HG02884 (cell line): ENCODE data around the gene ST6GALNAC1.

ENCODE experiments used
- ATAC-seq: cut with Tn5 transposase; IDR thresholded peaks from one replicate; pipeline ENCODE4 v1.9.1; 2021; ENCODE audit warnings: mild to moderate bottlenecking, moderate library complexity; ENCODE audit not compliant: unreplicated experiment

ST6GALNAC1 gene

GRCh38 chr17:76675648-76676047, 32.1 kb upstream of the ST6GALNAC1 start:
- ATAC-seq, result no peak

DNA sequence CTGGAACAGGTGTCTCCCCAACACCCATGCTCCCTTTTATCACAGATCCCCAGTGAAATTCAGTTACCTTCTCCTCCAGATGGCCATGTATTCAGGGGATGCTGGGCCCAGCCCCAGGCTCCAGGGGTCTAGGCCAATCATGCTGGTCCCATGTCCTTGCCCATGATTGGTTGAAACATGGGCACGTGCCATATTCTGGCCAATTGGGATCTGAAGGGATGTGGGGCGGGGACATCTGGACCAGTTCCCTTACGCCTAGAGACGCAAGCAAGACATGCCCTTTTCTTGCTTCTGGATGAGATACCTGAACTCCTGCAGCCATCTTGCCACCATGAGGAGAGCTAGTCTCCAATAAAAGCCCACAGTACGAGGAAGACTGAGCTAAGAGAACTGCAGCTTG, 31.0 kb upstream of the ST6GALNAC1 start:
- ATAC-seq, result no peak

- ATAC-seq, result no peak
Measured at GRCh38 chr17:76673729-76674128, 30.2 kb upstream of the ST6GALNAC1 start.

- no peak for ATAC-seq
Measured at GRCh38 chr17:76672892-76673291, 29.3 kb upstream of the ST6GALNAC1 start.

- no peak for ATAC-seq
Measured at GRCh38 chr17:76672270-76672851, 28.8 kb upstream of the ST6GALNAC1 start.

DNA sequence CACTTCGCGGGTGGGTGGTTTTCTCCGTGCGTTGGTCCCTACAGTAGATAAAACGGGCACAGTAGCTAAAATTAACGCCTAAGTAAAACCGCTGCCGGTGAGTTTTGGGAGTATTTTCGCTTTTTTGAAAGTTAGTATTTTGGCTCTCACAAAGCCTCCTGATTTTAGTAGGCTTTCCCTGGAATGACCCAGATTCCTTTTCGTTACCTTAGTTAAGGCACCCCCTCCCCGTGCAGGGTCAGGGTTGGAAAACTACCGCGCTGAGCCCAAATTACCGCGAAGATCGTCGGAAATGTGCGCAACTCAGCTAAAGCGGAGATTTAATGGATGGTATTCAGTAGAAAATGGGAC, 28.3 kb upstream of the ST6GALNAC1 start:
- no peak for ATAC-seq

DNA sequence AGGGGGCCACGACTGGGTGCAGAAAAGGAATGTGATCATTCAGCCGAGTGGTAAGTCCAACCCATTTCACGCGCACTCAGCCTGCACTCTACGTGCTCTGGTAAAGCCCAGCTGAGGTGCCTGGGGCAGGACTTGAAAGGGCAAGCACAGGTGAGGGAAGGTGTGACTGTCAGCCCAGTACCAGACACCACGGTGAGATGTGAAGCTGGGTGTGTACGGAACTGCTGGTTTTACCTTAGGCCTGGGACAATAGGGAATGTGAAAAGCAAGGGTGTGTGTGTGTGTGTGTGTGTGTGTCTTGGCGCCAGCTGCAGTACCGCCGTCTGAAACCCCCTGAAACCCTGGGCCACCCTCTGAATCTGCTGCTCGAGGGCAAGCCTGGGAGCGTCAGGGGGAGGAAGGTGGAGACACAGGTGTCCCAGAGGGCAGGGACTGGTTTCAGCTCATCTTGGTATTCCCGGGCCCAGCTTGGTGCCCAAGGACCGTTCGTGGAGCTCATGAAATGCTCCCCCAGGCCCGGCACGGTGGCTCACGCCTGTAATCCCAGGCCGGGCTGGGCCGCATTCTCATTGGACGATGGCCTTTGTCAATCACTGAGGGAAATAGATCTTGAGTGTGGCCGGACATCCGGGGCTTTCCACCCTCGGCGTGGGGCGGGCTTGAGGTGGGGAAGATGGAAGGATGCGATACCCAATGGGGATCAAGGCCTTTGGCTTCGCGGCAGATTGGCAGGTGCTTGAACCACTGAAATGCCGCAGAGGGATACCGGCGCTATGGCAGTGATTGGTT, 27.8 kb upstream of the ST6GALNAC1 start:
- peak; percentile 96 for ATAC-seq

GRCh38 chr17:76670718-76671122, 27.2 kb upstream of the ST6GALNAC1 start:
- no peak for ATAC-seq

DNA sequence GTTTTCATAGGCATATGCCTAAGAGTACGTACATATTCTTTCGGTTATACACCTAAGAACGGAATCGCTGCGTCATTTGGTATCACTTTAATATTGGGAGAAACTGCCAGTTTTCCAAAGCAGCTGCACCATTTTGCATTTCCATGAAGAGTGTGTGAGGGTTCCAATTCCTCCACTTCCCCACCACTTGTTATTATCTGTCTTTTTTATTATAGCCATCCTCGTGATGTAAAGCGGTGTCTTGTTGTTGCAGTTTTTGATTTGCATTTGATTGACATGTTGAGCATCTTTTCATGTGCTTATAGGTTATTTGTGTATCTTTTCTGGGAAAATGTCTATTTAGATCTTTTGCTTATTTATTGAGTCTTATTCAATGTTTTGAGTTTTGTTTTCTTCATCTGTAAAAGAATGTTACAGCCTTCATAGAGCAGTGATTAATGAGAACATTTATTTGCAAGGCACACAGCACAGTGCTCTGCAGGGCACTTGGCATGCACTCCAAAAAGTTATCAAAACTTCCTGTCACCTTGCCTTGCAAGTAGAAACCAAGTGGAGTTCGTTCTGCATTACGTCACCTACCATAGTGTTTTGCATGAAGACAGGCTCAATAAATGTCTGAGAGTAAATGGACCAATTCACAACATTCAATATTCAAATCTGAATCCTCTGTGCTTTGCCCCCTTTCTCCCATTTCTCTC, 26.6 kb upstream of the ST6GALNAC1 start:
- no peak for ATAC-seq

GRCh38 chr17:76667786-76668453, 24.4 kb upstream of the ST6GALNAC1 start:
- no peak for ATAC-seq

- ATAC-seq, result no peak
Measured at GRCh38 chr17:76667491-76667755, 23.9 kb upstream of the ST6GALNAC1 start.

GRCh38 chr17:76660656-76661042, 17.1 kb upstream of the ST6GALNAC1 start:
- no peak for ATAC-seq

- no peak for ATAC-seq
Measured at GRCh38 chr17:76659928-76660655, 16.5 kb upstream of the ST6GALNAC1 start.

GRCh38 chr17:76658242-76658662, 14.7 kb upstream of the ST6GALNAC1 start:
- ATAC-seq, result no peak

DNA sequence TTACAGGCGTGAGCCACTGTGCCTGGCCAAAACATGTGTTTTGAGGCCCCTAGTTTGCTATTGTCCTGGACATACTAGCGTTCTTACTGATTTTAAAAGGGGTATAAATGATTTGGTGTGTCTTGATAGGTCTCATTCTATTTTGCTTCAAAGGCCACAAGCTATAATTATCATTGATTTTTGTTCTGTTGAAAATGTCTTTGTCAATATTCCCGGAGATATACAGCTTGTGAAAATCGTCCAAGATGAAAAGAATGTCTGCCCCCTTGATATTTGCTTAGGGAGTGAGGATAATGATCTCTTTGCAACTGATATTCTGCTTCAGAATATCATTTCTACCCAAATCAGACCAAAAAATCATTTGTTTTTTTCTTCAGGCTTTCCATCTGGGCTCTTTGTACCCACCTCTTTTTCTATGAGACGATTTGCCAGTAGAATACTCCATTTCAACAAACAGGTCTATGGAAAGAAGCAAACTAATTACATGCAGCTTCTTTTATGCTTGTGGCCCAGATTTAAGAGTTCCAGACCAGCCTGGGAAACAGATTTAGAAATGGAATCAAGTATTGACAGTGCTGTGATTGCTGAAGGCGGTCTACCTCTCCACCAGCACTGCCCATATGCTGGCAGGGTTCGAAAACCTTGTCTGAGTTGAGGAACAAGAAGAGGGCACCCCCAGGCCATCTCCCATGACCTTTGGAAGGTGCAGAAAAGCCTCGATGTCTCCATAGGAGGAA, 14.1 kb upstream of the ST6GALNAC1 start:
- no peak for ATAC-seq

DNA sequence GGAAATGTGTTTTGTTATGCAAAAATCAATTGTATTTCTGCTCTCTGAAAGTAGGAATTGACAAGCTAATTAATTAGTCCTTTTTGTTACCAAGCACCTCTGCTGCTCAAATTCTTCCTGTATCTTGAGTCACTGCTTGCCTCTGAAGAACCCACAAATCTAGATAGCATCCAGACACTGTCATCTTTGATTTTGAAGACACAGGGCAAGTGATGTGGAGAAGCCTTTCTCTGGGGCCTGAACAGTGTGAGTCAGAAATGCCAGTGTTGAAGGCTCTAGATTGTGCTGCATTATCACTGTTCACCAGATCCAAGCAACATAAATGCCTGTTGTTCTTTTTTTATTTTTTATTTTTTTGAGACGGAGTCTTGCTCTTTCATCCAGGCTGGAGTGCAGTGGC, 10.9 kb upstream of the ST6GALNAC1 start:
- no peak for ATAC-seq

DNA sequence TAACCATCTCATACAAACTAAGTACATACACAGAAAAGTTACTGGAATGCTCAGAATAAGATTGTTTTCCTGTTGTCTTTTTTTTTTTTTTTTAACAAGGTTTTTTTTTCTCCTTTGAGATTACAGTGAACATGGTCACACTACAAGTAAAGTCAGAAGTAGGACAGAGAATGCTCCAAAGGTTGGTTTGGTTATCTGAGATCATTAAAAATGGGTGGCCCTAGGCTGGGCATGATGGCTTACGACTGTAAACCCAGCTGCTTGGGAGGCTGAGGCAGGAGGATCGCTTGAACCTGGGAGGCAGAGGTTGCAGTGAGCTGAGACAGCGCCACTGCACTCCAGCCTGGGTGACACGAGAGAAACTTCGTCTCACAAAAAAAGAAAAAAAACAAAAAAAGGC, 6.9 kb upstream of the ST6GALNAC1 start:
- no peak for ATAC-seq

DNA sequence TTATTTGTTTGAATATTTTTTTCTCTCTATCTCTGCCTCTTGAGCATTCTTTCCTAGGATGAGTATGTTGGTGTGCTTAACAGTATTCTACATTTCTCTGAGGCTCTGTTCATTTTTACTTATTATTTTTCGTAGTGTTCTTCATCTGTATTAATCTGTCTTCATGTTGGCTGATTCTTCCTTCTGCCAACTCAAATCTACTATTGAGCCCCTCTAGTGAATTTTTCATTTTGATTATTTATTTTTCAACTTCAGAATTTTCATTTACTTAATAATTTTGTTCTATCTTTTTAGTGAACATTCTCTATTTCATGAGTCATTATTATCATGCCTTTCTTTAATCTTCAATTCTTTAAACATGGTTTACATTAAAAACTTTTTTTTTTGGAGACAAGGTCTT, 3.2 kb upstream of the ST6GALNAC1 start:
- no peak for ATAC-seq

- ATAC-seq, result no peak
Measured at GRCh38 chr17:76645481-76645880, 1.9 kb upstream of the ST6GALNAC1 start.

DNA sequence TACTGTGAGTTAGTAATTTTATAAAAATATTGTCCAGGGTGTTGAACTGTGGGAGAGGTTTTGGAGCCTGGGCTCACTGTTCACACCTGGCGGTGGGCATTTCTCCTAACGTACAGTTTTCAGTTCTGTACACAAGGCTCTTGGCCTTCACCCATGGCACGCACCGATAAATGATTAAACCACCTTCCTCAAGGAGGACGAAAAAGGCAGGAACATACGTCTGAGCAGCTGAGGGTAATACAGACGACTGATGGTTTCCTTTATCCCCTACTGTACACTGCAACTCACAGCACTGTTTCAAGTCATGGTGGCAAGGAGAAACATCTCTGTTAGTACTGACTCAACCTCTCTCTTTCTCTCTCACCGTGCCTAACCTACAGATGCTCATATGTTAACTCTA, 1.4 kb upstream of the ST6GALNAC1 start:
- ATAC-seq, result no peak

- ATAC-seq, result no peak
Measured at GRCh38 chr17:76642994-76643393, 563 bp downstream of the ST6GALNAC1 start.
